Measurements from ENCODE around the gene BCAS3.

Gene BCAS3

GRCh38 chr17:61372436-61372835 is 694.8 kb downstream of the BCAS3 start:
- DNase-seq (ENCODE audit: extremely low spot score): no peak
- ChIA-PET POLR2A (no interaction called here), CTCF (interaction anchor here (0.6 kb wide), 1 partner anchor 23 kb away, joined by 3 read pairs; no protein-coding TSS in a partner anchor)
- no peak for TF ChIP-seq TARDBP (IDR thresholded peaks at IDR 0.05)
- TF ChIP-seq BHLHE40 (IDR thresholded peaks at IDR 0.05; ENCODE audit: borderline replicate concordance): no peak
- TF ChIP-seq FOXA1 (IDR thresholded peaks at IDR 0.05): no peak
- no peak for TF ChIP-seq HDGF (IDR thresholded peaks at IDR 0.05; ENCODE audit: borderline replicate concordance)
- TF ChIP-seq L3MBTL2 (conservative IDR thresholded peaks at IDR 0.05): no peak
- TF ChIP-seq CTBP1 (IDR thresholded peaks at IDR 0.05; ENCODE audit: borderline replicate concordance): no peak
- no peak for TF ChIP-seq FOXK2 (IDR thresholded peaks at IDR 0.05)
- TF ChIP-seq LEF1 (IDR thresholded peaks at IDR 0.05; ENCODE audit: borderline replicate concordance): no peak
- no peak for TF ChIP-seq FOXM1 (IDR thresholded peaks at IDR 0.05; ENCODE audit: borderline replicate concordance)
- no peak for TF ChIP-seq NFRKB (IDR thresholded peaks at IDR 0.05)
- TF ChIP-seq ZNF384 (IDR thresholded peaks at IDR 0.05): no peak

- CTCF ChIA-PET: interaction anchor here (1.4 kb wide), 1 partner anchor 17 kb away, joined by 4 read pairs; no protein-coding TSS in a partner anchor
- POLR2A ChIA-PET: no interaction called here
- DNase-seq (ENCODE audit: extremely low spot score): no peak
- TF ChIP-seq LEF1 (IDR thresholded peaks at IDR 0.05; ENCODE audit: borderline replicate concordance) (no peak), NFRKB (IDR thresholded peaks at IDR 0.05) (no peak), ELF4 (IDR thresholded peaks at IDR 0.05) (no peak), FOXA1 (IDR thresholded peaks at IDR 0.05) (no peak), ARNT (IDR thresholded peaks at IDR 0.05) (no peak), SUZ12 (IDR thresholded peaks at IDR 0.05) (no peak), FOXM1 (IDR thresholded peaks at IDR 0.05; ENCODE audit: borderline replicate concordance) (no peak), HDGF (IDR thresholded peaks at IDR 0.05; ENCODE audit: borderline replicate concordance) (no peak), FOXK2 (IDR thresholded peaks at IDR 0.05) (no peak), SP1 (IDR thresholded peaks at IDR 0.05) (no peak)
Measured at GRCh38 chr17:61376931-61377838, 699.5 kb downstream of the BCAS3 start.

- POLR2A ChIA-PET: no interaction called here
- CTCF ChIA-PET: interaction anchor here (0.9 kb wide), 1 partner anchor 61 kb away, joined by 3 read pairs; no protein-coding TSS in a partner anchor
- no peak for DNase-seq (ENCODE audit: extremely low spot score)
- TF ChIP-seq PKNOX1 (IDR thresholded peaks at IDR 0.05): no peak
- TF ChIP-seq CTBP1 (IDR thresholded peaks at IDR 0.05; ENCODE audit: borderline replicate concordance): no peak
- TF ChIP-seq FOXM1 (IDR thresholded peaks at IDR 0.05; ENCODE audit: borderline replicate concordance): no peak
- TF ChIP-seq ARNT (IDR thresholded peaks at IDR 0.05): no peak
- TF ChIP-seq FOXK2 (IDR thresholded peaks at IDR 0.05): no peak
- TF ChIP-seq LEF1 (IDR thresholded peaks at IDR 0.05; ENCODE audit: borderline replicate concordance): no peak
- TF ChIP-seq HDGF (IDR thresholded peaks at IDR 0.05; ENCODE audit: borderline replicate concordance): no peak
- TF ChIP-seq TARDBP (IDR thresholded peaks at IDR 0.05): no peak
- no peak for TF ChIP-seq FOXA1 (IDR thresholded peaks at IDR 0.05)
- no peak for TF ChIP-seq NFRKB (IDR thresholded peaks at IDR 0.05)
- TF ChIP-seq ZNF384 (IDR thresholded peaks at IDR 0.05): no peak
- TF ChIP-seq ELF4 (IDR thresholded peaks at IDR 0.05): no peak
- TF ChIP-seq BHLHE40 (IDR thresholded peaks at IDR 0.05; ENCODE audit: borderline replicate concordance): no peak
- TF ChIP-seq SP1 (IDR thresholded peaks at IDR 0.05): no peak
- TF ChIP-seq SUZ12 (IDR thresholded peaks at IDR 0.05): no peak
- TF ChIP-seq L3MBTL2 (conservative IDR thresholded peaks at IDR 0.05): no peak
Measured at GRCh38 chr17:61378658-61379456, 701.2 kb downstream of the BCAS3 start.

GRCh38 chr17:61379457-61380216 is 702.0 kb downstream of the BCAS3 start:
- TF ChIP-seq L3MBTL2 (conservative IDR thresholded peaks at IDR 0.05) (no peak), ZNF384 (IDR thresholded peaks at IDR 0.05) (no peak), NFRKB (IDR thresholded peaks at IDR 0.05) (no peak), SUZ12 (IDR thresholded peaks at IDR 0.05) (no peak), FOXM1 (IDR thresholded peaks at IDR 0.05; ENCODE audit: borderline replicate concordance) (no peak), PKNOX1 (IDR thresholded peaks at IDR 0.05) (no peak), HDGF (IDR thresholded peaks at IDR 0.05; ENCODE audit: borderline replicate concordance) (no peak), ARNT (IDR thresholded peaks at IDR 0.05) (no peak), TARDBP (IDR thresholded peaks at IDR 0.05) (no peak), ELF4 (IDR thresholded peaks at IDR 0.05) (no peak), BHLHE40 (IDR thresholded peaks at IDR 0.05; ENCODE audit: borderline replicate concordance) (no peak), FOXK2 (IDR thresholded peaks at IDR 0.05) (no peak), LEF1 (IDR thresholded peaks at IDR 0.05; ENCODE audit: borderline replicate concordance) (no peak), SP1 (IDR thresholded peaks at IDR 0.05) (no peak), CTBP1 (IDR thresholded peaks at IDR 0.05; ENCODE audit: borderline replicate concordance) (no peak), FOXA1 (IDR thresholded peaks at IDR 0.05) (no peak)
- ChIA-PET POLR2A (no interaction called here), CTCF (interaction anchor here (0.7 to 0.9 kb wide), 2 partner anchors 21 to 62 kb away, joined by 3 read pairs; no protein-coding TSS in a partner anchor)
- DNase-seq (ENCODE audit: extremely low spot score): no peak

- TF ChIP-seq ZNF384 (IDR thresholded peaks at IDR 0.05) (no peak), CTBP1 (IDR thresholded peaks at IDR 0.05; ENCODE audit: borderline replicate concordance) (no peak), FOXM1 (IDR thresholded peaks at IDR 0.05; ENCODE audit: borderline replicate concordance) (no peak), PKNOX1 (IDR thresholded peaks at IDR 0.05) (no peak), L3MBTL2 (conservative IDR thresholded peaks at IDR 0.05) (no peak), FOXK2 (IDR thresholded peaks at IDR 0.05) (no peak), NFRKB (IDR thresholded peaks at IDR 0.05) (no peak), HDGF (IDR thresholded peaks at IDR 0.05; ENCODE audit: borderline replicate concordance) (no peak), ELF4 (IDR thresholded peaks at IDR 0.05) (no peak), BHLHE40 (IDR thresholded peaks at IDR 0.05; ENCODE audit: borderline replicate concordance) (no peak), TARDBP (IDR thresholded peaks at IDR 0.05) (no peak)
- ChIA-PET POLR2A (no interaction called here), CTCF (interaction anchor here (0.7 to 0.9 kb wide), 2 partner anchors 21 to 63 kb away, joined by 3 read pairs; no protein-coding TSS in a partner anchor)
- no peak for DNase-seq (ENCODE audit: extremely low spot score)
Measured at GRCh38 chr17:61380217-61380835, 702.7 kb downstream of the BCAS3 start.
